Liver (tissue), 9 donors: ENCODE results near the gene LSAMP. TPM values are rescaled to one million over a fixed set of nuclear protein-coding genes. Genes with fewer than 3 reads are reported as not detected.

Experiments
- DNase-seq: peaks from one replicate; pipeline ENCODE4 v3.0.0-alpha.2; 2017; ENCODE audit warnings: low spot score
- H3K27ac ChIP-seq, 2 donors: one replicate each; pipeline ENCODE4 v1.7.0; 2013; ENCODE audit warnings: inconsistent platforms in 2 of 2, low read length in 2 of 2, control low read depth in 1 of 2, low read depth in 1 of 2, mild to moderate bottlenecking in 1 of 2
- H3K27me3 ChIP-seq, 4 donors: one replicate each; pipeline versions ENCODE4 v1.6.1 to v1.7.0; 2013; ENCODE audit warnings: low read length in 3 of 4, inconsistent platforms in 1 of 4, mild to moderate bottlenecking in 1 of 4, moderate library complexity in 1 of 4; ENCODE audit not compliant: control insufficient read depth in 4 of 4, insufficient read depth in 4 of 4
- H3K36me3 ChIP-seq, 4 donors: one replicate each; pipeline versions ENCODE4 v1.6.1 to v1.7.0; 2013; ENCODE audit warnings: low read length in 3 of 4, mild to moderate bottlenecking in 3 of 4, low read depth in 1 of 4, moderate library complexity in 1 of 4; ENCODE audit not compliant: control insufficient read depth in 4 of 4, insufficient read depth in 3 of 4
- H3K4me1 ChIP-seq, 4 donors: one replicate each; pipeline versions ENCODE4 v1.6.1 to v1.7.0; 2013; ENCODE audit warnings: low read length in 3 of 4, mild to moderate bottlenecking in 3 of 4, moderate library complexity in 1 of 4; ENCODE audit not compliant: control insufficient read depth in 4 of 4, insufficient read depth in 4 of 4
- H3K4me3 ChIP-seq, 3 donors: one replicate each; pipeline versions ENCODE4 v1.6.1 to v1.7.0; 2013; ENCODE audit warnings: low read length in 3 of 3, control low read depth in 1 of 3, low read depth in 1 of 3, mild to moderate bottlenecking in 1 of 3
- H3K9ac ChIP-seq, 2 donors: one replicate each; pipeline ENCODE4 v1.7.0; 2013; ENCODE audit warnings: low read length in 2 of 2, mild to moderate bottlenecking in 2 of 2, moderate library complexity in 2 of 2, control low read depth in 1 of 2, low read depth in 1 of 2
- H3K9me3 ChIP-seq, 4 donors: one replicate each; pipeline versions ENCODE4 v1.6.1 to v1.7.0; 2013; ENCODE audit warnings: low read length in 3 of 4; ENCODE audit not compliant: control insufficient read depth in 4 of 4
- ATF3 ChIP-seq: IDR thresholded peaks from 2 replicates; pipeline ENCODE4 v1.6.1; 2016; ENCODE audit warnings: antibody characterized with exemption
- CTCF ChIP-seq: fragments of 150-350 bp; IDR thresholded peaks from 2 replicates; pipeline ENCODE4 v1.5.1; 2017; ENCODE audit warnings: improper control_type of control experiment, low read depth, low read length; ENCODE audit not compliant: missing input control
- EGR1 ChIP-seq, 2 donors: IDR thresholded peaks; 2 replicates each; pipeline ENCODE4 v1.6.1; 2016 to 2018; ENCODE audit warnings: antibody characterized with exemption in 2 of 2, low read depth in 2 of 2
- FOXA1 ChIP-seq: IDR thresholded peaks from 2 replicates; pipeline ENCODE4 v1.6.1; 2016; ENCODE audit warnings: antibody characterized with exemption
- FOXA2 ChIP-seq: IDR thresholded peaks from 2 replicates; pipeline ENCODE4 v1.6.1; 2016; ENCODE audit warnings: antibody characterized with exemption
- GABPA ChIP-seq, 2 donors: IDR thresholded peaks in 1 of 2; conservative IDR thresholded peaks in 1 of 2; 2 replicates each; pipeline ENCODE4 v1.6.1; 2016; ENCODE audit warnings: antibody characterized with exemption in 2 of 2, mild to moderate bottlenecking in 1 of 2, moderate library complexity in 1 of 2
- HNF4G ChIP-seq: IDR thresholded peaks from 2 replicates; pipeline ENCODE4 v1.6.1; 2016; ENCODE audit warnings: antibody characterized with exemption
- MAX ChIP-seq: IDR thresholded peaks from 2 replicates; pipeline ENCODE4 v1.6.1; 2016; ENCODE audit warnings: antibody characterized with exemption
- NR2F2 ChIP-seq: IDR thresholded peaks from 2 replicates; pipeline ENCODE4 v1.6.1; 2016; ENCODE audit warnings: antibody characterized with exemption
- RAD21 ChIP-seq, 2 donors: IDR thresholded peaks; 2 replicates each; pipeline ENCODE4 v1.6.1; 2016; ENCODE audit warnings: antibody characterized with exemption in 2 of 2, mild to moderate bottlenecking in 2 of 2
- REST ChIP-seq: IDR thresholded peaks from 2 replicates; pipeline ENCODE4 v1.6.1; 2016; ENCODE audit warnings: antibody characterized with exemption, mild to moderate bottlenecking
- RXRA ChIP-seq, 2 donors: IDR thresholded peaks; 2 replicates each; pipeline ENCODE4 v1.6.1; 2017 to 2018; ENCODE audit warnings: antibody characterized with exemption in 2 of 2, mild to moderate bottlenecking in 1 of 2
- SP1 ChIP-seq: IDR thresholded peaks from 2 replicates; pipeline ENCODE4 v1.6.1; 2018; ENCODE audit warnings: antibody characterized with exemption, mild to moderate bottlenecking
- YY1 ChIP-seq: IDR thresholded peaks from 2 replicates; pipeline ENCODE4 v1.6.1; 2016; ENCODE audit warnings: antibody characterized with exemption, mild to moderate bottlenecking
- WGBS: extraction: QIAGEN DNeasy Blood & Tissue Kit; methylation state at CpG from one replicate; pipeline ENCODE4 v1.1.7; 2013; 5-methylcytosine and 5-hydroxymethylcytosine counted together
- polyA plus RNA-seq, 2 donors: library from polyadenylated mRNA; stranded (reverse) in 1 of 2; unstranded in 1 of 2; fragments of 200-250 nt in 1 of 2; fragments of >200 nt in 1 of 2; fragmentation: Nextera tagmentation in 1 of 2; extraction: Ambion mirVana in 1 of 2; gene quantifications; one replicate each; pipeline versions ENCODE4 v1.2.1 to v1.2.3, GENCODE V29; 2013 to 2015
- total RNA-seq, 2 donors: library from RNA; depleted of rRNA; stranded (reverse); fragments of >200 nt; gene quantifications; one replicate each; pipeline ENCODE4 v1.2.3, GENCODE V29; 2014
- donor health status: healthy.
- donor health status: healthy.
- donor health status: healthy.
- donor health status: healthy.
- donor health status: healthy.

Gene LSAMP
- total and polyA plus RNA-seq, 4 donors, result 0.01 to 0.17 (median 0.06) TPM

- H3K9ac ChIP-seq, result no peak overlapping the region
- no peaks in the 10 kb centered on the region for H3K9me3 ChIP-seq
- H3K27me3 ChIP-seq, result no peaks in the 10 kb centered on the region
- no peak overlapping the region for H3K27ac ChIP-seq
- no peaks in the 10 kb centered on the region for H3K4me1 ChIP-seq
- 49% methylated on average over 4 of the region's 4 CpGs for WGBS
- no peak for TF ChIP-seq ATF3
- TF ChIP-seq HNF4G, result no peak
- no peak for TF ChIP-seq SP1
- H3K4me3 ChIP-seq, result no peak overlapping the region
- no peaks in the 10 kb centered on the region for H3K36me3 ChIP-seq
- no peak for DNase-seq
Observed at GRCh38 chr3:116233711-116234357, 211.5 kb downstream of the LSAMP start.

GRCh38 chr3:116230431-116231020, 214.8 kb downstream of the LSAMP start:
- no peaks in the 10 kb centered on the region for H3K9me3 ChIP-seq
- no peak for TF ChIP-seq YY1
- TF ChIP-seq REST, result no peak
- TF ChIP-seq MAX, result no peak
- no peak for TF ChIP-seq RXRA (IDR thresholded peaks at IDR 0.05)
- no peak for TF ChIP-seq EGR1 (IDR thresholded peaks at IDR 0.05; ENCODE audit: low read depth in 2 of 2)
- no peak for TF ChIP-seq FOXA2
- no peak for TF ChIP-seq HNF4G
- no peak for TF ChIP-seq RAD21 (IDR thresholded peaks at IDR 0.05)
- TF ChIP-seq NR2F2, result no peak
- TF ChIP-seq CTCF, result no peak
- no peak for TF ChIP-seq SP1
- TF ChIP-seq FOXA1, result no peak
- TF ChIP-seq GABPA (IDR thresholded peaks at IDR 0.05 in 1 of 2, conservative IDR thresholded peaks at IDR 0.05 in 1 of 2), result no peak
- no peaks in the 10 kb centered on the region for H3K36me3 ChIP-seq
- no peaks in the 10 kb centered on the region for H3K4me1 ChIP-seq
- H3K4me3 ChIP-seq, result no peak overlapping the region
- no peak overlapping the region for H3K9ac ChIP-seq
- no peak for DNase-seq
- no peaks in the 10 kb centered on the region for H3K27me3 ChIP-seq
- H3K27ac ChIP-seq, result no peak overlapping the region
- 65% methylated on average over 5 of the region's 5 CpGs for WGBS
